Activated naive CD4-positive, alpha-beta T cell treated with anti-CD3 and anti-CD28 coated beads, Interleukin-2, amount 50 U/mL, for 24 hours (primary cell): ENCODE results near the gene XRCC6.
"Not testable (repeated sequence)": the region's sequence is repeated elsewhere in the genome, so short reads cannot be mapped to it uniquely, and the experiment has no call there.

ENCODE experiments used
- H3K27ac Mint-ChIP-seq: one replicate; pipeline ENCODE4 v1.8.0; 2021; ENCODE audit warnings: mild to moderate bottlenecking, mixed read lengths
- H3K27me3 Mint-ChIP-seq: one replicate; pipeline ENCODE4 v1.8.0; 2021; ENCODE audit warnings: mixed read lengths
- H3K36me3 Mint-ChIP-seq: one replicate; pipeline ENCODE4 v1.8.0; 2021; ENCODE audit warnings: mixed read lengths
- H3K4me1 Mint-ChIP-seq: one replicate; pipeline ENCODE4 v1.8.0; 2021; ENCODE audit warnings: mixed read lengths
- H3K4me3 Mint-ChIP-seq: one replicate; pipeline ENCODE4 v1.8.0; 2021; ENCODE audit warnings: mild to moderate bottlenecking, mixed read lengths
- H3K9me3 Mint-ChIP-seq: one replicate; pipeline ENCODE4 v1.8.0; 2021; ENCODE audit warnings: mixed read lengths

Gene XRCC6

DNA sequence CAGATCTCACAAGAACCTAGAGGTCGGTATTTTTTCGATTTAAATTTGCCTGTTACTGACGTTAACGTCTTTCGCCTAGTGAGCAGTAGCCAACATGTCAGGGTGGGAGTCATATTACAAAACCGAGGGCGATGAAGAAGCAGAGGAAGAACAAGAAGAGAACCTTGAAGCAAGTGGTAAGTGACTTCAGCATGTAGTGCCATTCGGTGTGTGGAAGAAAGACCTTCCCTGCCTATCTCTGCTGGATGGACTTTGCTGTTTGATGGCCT, 750 bp downstream of the XRCC6 start:
- H3K27me3 Mint-ChIP-seq = no peaks in the 10 kb centered on the region
- peak overlapping the region; percentile 100 for H3K4me3 Mint-ChIP-seq
- H3K27ac Mint-ChIP-seq = peak overlapping the region; percentile 100
- peaks cover 20% of the 10 kb centered on the region for H3K36me3 Mint-ChIP-seq
- H3K9me3 Mint-ChIP-seq = no peaks in the 10 kb centered on the region
- peaks cover 33% of the 10 kb centered on the region for H3K4me1 Mint-ChIP-seq

GRCh38 chr22:41625577-41625976, 4.5 kb downstream of the XRCC6 start:
- peaks cover 22% of the 10 kb centered on the region for H3K36me3 Mint-ChIP-seq
- no peak overlapping the region for H3K4me3 Mint-ChIP-seq
- no peak overlapping the region for H3K27ac Mint-ChIP-seq
- no peaks in the 10 kb centered on the region for H3K9me3 Mint-ChIP-seq
- H3K27me3 Mint-ChIP-seq = no peaks in the 10 kb centered on the region
- peaks cover 30% of the 10 kb centered on the region for H3K4me1 Mint-ChIP-seq

GRCh38 chr22:41631115-41631514, 10.0 kb downstream of the XRCC6 start:
- Mint-ChIP-seq H3K36me3 (peaks cover 16% of the 10 kb centered on the region), H3K4me1 (peaks cover 23% of the 10 kb centered on the region)
- H3K27ac Mint-ChIP-seq, H3K9me3 Mint-ChIP-seq, H3K4me3 Mint-ChIP-seq, H3K27me3 Mint-ChIP-seq: not testable (repeated sequence)

DNA sequence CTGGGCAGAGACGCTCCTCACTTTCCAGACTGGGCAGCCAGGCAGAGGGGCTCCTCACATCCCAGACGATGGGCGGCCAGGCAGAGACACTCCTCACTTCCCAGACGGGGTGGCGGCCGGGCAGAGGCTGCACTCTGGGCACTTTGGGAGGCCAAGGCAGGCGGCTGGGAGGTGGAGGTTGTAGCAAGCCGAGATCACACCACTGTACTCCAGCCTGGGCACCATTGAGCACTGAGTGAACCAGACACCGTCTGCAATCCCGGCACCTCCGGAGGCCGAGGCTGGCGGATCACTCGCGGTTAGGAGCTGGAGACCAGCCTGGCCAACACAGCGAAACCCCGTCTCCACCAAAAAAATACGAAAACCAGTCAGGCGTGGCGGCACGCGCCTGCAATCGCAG, 10.5 kb downstream of the XRCC6 start:
- not testable (repeated sequence) for H3K27ac Mint-ChIP-seq, H3K27me3 Mint-ChIP-seq, H3K9me3 Mint-ChIP-seq, H3K4me3 Mint-ChIP-seq
- peaks cover 16% of the 10 kb centered on the region for H3K36me3 Mint-ChIP-seq
- H3K4me1 Mint-ChIP-seq = peaks cover 23% of the 10 kb centered on the region

DNA sequence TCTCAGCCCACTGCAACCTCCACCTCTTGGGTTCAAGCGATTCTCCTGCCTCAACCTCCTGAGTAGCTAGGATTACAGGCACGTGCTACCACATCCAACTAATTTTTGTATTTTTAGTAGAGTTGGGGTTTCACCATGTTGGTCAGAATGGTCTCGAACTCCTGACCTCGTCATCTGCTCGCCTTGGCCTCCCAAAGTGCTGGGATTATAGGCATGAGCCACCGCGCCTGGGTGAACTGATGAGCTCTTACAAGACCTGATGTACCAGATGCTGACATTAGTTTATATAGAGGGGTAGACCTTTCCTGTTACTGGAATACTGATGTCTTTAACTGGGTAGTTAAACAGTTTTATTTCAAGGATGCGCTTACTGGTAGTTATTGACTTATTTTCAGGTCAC, 13.5 kb downstream of the XRCC6 start:
- H3K9me3 Mint-ChIP-seq, H3K27ac Mint-ChIP-seq, H3K4me1 Mint-ChIP-seq, H3K4me3 Mint-ChIP-seq, H3K27me3 Mint-ChIP-seq: not testable (repeated sequence)
- H3K36me3 Mint-ChIP-seq = peaks cover 12% of the 10 kb centered on the region

- Mint-ChIP-seq H3K4me1 (peaks cover 9% of the 10 kb centered on the region), H3K36me3 (peaks cover 16% of the 10 kb centered on the region), H3K27ac (peak overlapping the region; percentile 62), H3K9me3 (no peaks in the 10 kb centered on the region), H3K4me3 (no peak overlapping the region), H3K27me3 (no peaks in the 10 kb centered on the region)
Observed at GRCh38 chr22:41636467-41636866, 15.4 kb downstream of the XRCC6 start.

DNA sequence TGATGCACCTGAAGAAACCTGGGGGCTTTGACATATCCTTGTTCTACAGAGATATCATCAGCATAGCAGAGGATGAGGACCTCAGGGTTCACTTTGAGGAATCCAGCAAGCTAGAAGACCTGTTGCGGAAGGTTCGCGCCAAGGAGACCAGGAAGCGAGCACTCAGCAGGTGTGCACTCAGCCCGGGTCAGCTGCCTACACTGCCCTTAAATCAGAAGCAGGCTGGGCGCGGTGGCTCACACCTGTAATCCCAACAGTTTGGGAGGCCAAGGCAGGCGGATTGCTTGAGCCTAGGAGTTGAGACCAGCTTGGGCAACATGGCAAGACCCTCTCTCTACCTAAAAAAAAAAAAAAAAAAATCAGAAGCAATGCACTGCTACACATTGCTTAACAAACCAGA, 16.5 kb downstream of the XRCC6 start:
- H3K9me3 Mint-ChIP-seq, H3K4me3 Mint-ChIP-seq: not testable (repeated sequence)
- peaks cover 21% of the 10 kb centered on the region for H3K36me3 Mint-ChIP-seq

GRCh38 chr22:41638124-41638523, 17.0 kb downstream of the XRCC6 start:
- no peaks in the 10 kb centered on the region for H3K9me3 Mint-ChIP-seq
- no peak overlapping the region for H3K27ac Mint-ChIP-seq
- H3K36me3 Mint-ChIP-seq = peaks cover 21% of the 10 kb centered on the region
- H3K27me3 Mint-ChIP-seq = no peaks in the 10 kb centered on the region
- peaks cover 22% of the 10 kb centered on the region for H3K4me1 Mint-ChIP-seq
- H3K4me3 Mint-ChIP-seq = no peak overlapping the region

More for the DNA sequence above, 16.5 kb downstream of the XRCC6 start:
- not testable (repeated sequence) for H3K27ac Mint-ChIP-seq, H3K27me3 Mint-ChIP-seq
- H3K4me1 Mint-ChIP-seq = peaks cover 18% of the 10 kb centered on the region

- Mint-ChIP-seq H3K27me3 (no peaks in the 10 kb centered on the region), H3K9me3 (no peaks in the 10 kb centered on the region), H3K27ac (peak overlapping the region; percentile 46), H3K4me3 (no peak overlapping the region), H3K4me1 (peaks cover 22% of the 10 kb centered on the region), H3K36me3 (peaks cover 21% of the 10 kb centered on the region)
Observed at GRCh38 chr22:41638748-41639147, 17.7 kb downstream of the XRCC6 start.

GRCh38 chr22:41641854-41642253, 20.8 kb downstream of the XRCC6 start:
- Mint-ChIP-seq H3K9me3 (no peaks in the 10 kb centered on the region), H3K36me3 (peaks cover 21% of the 10 kb centered on the region), H3K27me3 (no peaks in the 10 kb centered on the region), H3K4me1 (peaks cover 15% of the 10 kb centered on the region), H3K27ac (no peak overlapping the region), H3K4me3 (no peak overlapping the region)

- no peaks in the 10 kb centered on the region for H3K9me3 Mint-ChIP-seq
- H3K36me3 Mint-ChIP-seq = peaks cover 21% of the 10 kb centered on the region
- no peak overlapping the region for H3K27ac Mint-ChIP-seq
- peaks cover 15% of the 10 kb centered on the region for H3K4me1 Mint-ChIP-seq
- H3K27me3 Mint-ChIP-seq = no peaks in the 10 kb centered on the region
- no peak overlapping the region for H3K4me3 Mint-ChIP-seq
Observed at GRCh38 chr22:41642331-41643110, 21.4 kb downstream of the XRCC6 start.

- Mint-ChIP-seq H3K27me3 (no peaks in the 10 kb centered on the region), H3K4me3 (no peak overlapping the region), H3K4me1 (peaks cover 12% of the 10 kb centered on the region), H3K36me3 (peaks cover 3% of the 10 kb centered on the region), H3K9me3 (no peaks in the 10 kb centered on the region), H3K27ac (peak overlapping the region; percentile 79)
Observed at GRCh38 chr22:41647771-41648170, 26.7 kb downstream of the XRCC6 start.

DNA sequence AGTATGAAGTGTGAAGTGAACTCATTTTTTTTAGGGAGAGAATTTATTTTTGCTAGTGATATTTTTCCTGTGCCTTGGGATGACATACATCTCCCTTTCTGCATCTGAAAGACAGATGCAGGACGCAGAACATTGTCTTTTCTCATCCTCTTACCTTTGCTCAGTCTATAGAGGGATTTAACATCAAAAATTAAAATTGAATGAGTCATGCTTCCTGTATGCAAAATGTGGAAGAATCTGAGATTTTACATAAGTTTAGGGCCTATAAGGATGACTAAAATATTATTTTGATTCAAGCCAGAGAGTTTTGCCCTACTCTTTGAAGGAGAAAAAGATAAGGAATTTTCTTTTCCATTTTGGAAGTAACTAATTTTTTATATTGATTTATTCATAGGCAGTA, 27.3 kb downstream of the XRCC6 start:
- Mint-ChIP-seq H3K27ac (peak overlapping the region; percentile 12), H3K9me3 (no peaks in the 10 kb centered on the region), H3K36me3 (peaks cover 5% of the 10 kb centered on the region), H3K27me3 (no peaks in the 10 kb centered on the region), H3K4me1 (peaks cover 10% of the 10 kb centered on the region), H3K4me3 (peak overlapping the region; percentile 11)

DNA sequence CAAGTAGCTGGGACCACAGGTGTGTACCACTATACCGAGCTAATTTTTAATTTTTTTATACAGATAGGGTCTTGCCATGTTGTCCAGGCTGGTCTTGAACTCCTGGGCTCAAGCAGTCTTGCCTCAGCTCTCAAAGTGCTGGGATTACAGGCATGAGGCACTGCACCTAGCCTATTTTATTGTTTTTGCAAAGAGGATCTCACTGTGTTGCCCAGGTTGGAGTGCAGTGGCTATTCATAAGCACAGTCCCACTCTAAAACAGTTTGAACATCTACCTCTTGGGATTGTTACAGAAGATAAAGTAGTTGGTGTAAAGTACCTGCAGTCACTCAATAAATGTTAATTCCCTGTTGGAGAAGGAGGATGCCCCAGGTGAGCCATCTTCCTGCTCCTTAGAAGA, 29.1 kb downstream of the XRCC6 start:
- Mint-ChIP-seq H3K36me3 (peaks cover 2% of the 10 kb centered on the region), H3K4me3 (no peak overlapping the region), H3K4me1 (peaks cover 10% of the 10 kb centered on the region), H3K27ac (no peak overlapping the region), H3K9me3 (no peaks in the 10 kb centered on the region), H3K27me3 (no peaks in the 10 kb centered on the region)

GRCh38 chr22:41650821-41651220, 29.7 kb downstream of the XRCC6 start:
- Mint-ChIP-seq H3K4me1 (peaks cover 10% of the 10 kb centered on the region), H3K27me3 (no peaks in the 10 kb centered on the region), H3K27ac (no peak overlapping the region), H3K36me3 (peaks cover 2% of the 10 kb centered on the region), H3K4me3 (no peak overlapping the region), H3K9me3 (no peaks in the 10 kb centered on the region)

GRCh38 chr22:41654322-41654721, 33.2 kb downstream of the XRCC6 start:
- Mint-ChIP-seq H3K4me1 (no peaks in the 10 kb centered on the region), H3K27me3 (no peaks in the 10 kb centered on the region), H3K4me3 (no peak overlapping the region), H3K27ac (no peak overlapping the region), H3K36me3 (peaks cover 2% of the 10 kb centered on the region), H3K9me3 (no peaks in the 10 kb centered on the region)

DNA sequence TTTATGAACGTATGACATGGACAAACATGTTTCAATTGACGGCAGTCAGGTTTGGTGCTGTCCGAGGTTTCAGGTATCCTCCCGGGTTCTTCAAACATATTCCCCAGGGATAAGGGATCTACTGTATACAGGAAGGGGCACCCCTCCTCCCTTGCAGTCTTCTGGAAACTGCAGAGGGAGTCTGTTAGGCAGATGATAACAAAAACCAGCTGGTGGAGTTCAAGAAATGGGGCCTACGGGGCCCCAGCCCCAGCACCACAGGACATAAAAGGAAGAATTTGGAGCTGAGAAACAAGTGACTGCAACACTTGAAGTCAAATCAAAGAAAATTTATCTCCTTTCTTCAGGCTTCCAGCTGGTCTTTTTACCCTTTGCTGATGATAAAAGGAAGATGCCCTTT, 35.5 kb downstream of the XRCC6 start:
- no peaks in the 10 kb centered on the region for H3K9me3 Mint-ChIP-seq
- peaks cover 12% of the 10 kb centered on the region for H3K36me3 Mint-ChIP-seq
- no peaks in the 10 kb centered on the region for H3K4me1 Mint-ChIP-seq
- no peak overlapping the region for H3K27ac Mint-ChIP-seq
- H3K27me3 Mint-ChIP-seq = no peaks in the 10 kb centered on the region
- no peak overlapping the region for H3K4me3 Mint-ChIP-seq
